Stomach (tissue), 9 donors: ENCODE data around the gene CCDC167. TPM values are rescaled to one million over a fixed set of nuclear protein-coding genes. Genes with fewer than 3 reads are reported as not detected.
A peak's percentile ranks its signal among the peaks of the same experiment; 100 is the strongest.
"Not testable (repeated sequence)": the region's sequence is repeated elsewhere in the genome, so short reads cannot be mapped to it uniquely, and the experiment has no call there.

Source experiments
- DNase-seq, 2 donors: peaks; one replicate each; pipeline versions ENCODE4 v3.0.0 to v3.0.0-alpha.2; 2013 to 2019
- H3K27ac ChIP-seq, 5 donors: fragments of 200-600 bp in 4 of 5; sonication (generic) in 4 of 5; one replicate each; pipeline ENCODE4 v1.5.1; 2013 to 2019; ENCODE audit warnings: mild to moderate bottlenecking in 1 of 5, moderate library complexity in 1 of 5
- H3K27me3 ChIP-seq, 3 donors: fragments of 200-600 bp; sonication (generic); one replicate each; pipeline ENCODE4 v1.5.1; 2017 to 2019; ENCODE audit warnings: mixed run types in 1 of 3
- H3K36me3 ChIP-seq, 4 donors: fragments of 200-600 bp; sonication (generic); 1 replicate in 3 of 4; 2 replicates in 1 of 4; pipeline ENCODE4 v1.5.1; 2016 to 2019
- H3K4me1 ChIP-seq, 4 donors: fragments of 200-600 bp; sonication (generic); one replicate each; pipeline ENCODE4 v1.5.1; 2016 to 2019
- H3K4me3 ChIP-seq, 4 donors: fragments of 200-600 bp; sonication (generic) in 3 of 4; one replicate each; pipeline ENCODE4 v1.5.1; 2016 to 2019; ENCODE audit warnings: mild to moderate bottlenecking in 1 of 4
- H3K9me3 ChIP-seq, 4 donors: fragments of 200-600 bp; sonication (generic); one replicate each; pipeline ENCODE4 v1.5.1; 2016 to 2019
- CTCF ChIP-seq, 7 experiments: fragments of 450-650 bp in 4 of 7; fragments of 200-600 bp in 3 of 7; sonication (generic) in 3 of 7; IDR thresholded peaks; one replicate each; pipeline ENCODE4 v1.5.1; 2016 to 2019; ENCODE audit warnings: antibody characterized with exemption in 7 of 7, control low read depth in 2 of 7, mild to moderate bottlenecking in 1 of 7
- EP300 ChIP-seq: sonication (generic); formaldehyde crosslinking; IDR thresholded peaks from one replicate; pipeline ENCODE4 v1.6.1; 2017; ENCODE audit warnings: antibody characterized with exemption
- POLR2A ChIP-seq, 4 donors: fragments of 450-650 bp; IDR thresholded peaks; one replicate each; pipeline ENCODE4 v1.6.1; 2016; ENCODE audit warnings: antibody characterized with exemption in 4 of 4, control low read depth in 2 of 4, mild to moderate bottlenecking in 1 of 4, moderate library complexity in 1 of 4
- POLR2AphosphoS5 ChIP-seq, 3 donors: sonication (generic); formaldehyde crosslinking; IDR thresholded peaks; one replicate each; pipeline ENCODE4 v1.6.1; 2016; ENCODE audit warnings: antibody characterized with exemption in 3 of 3
- WGBS, 5 donors: extraction: QIAGEN DNeasy Blood & Tissue Kit in 3 of 5; methylation state at CpG; one replicate each; pipeline versions ENCODE4 v1.1.5 to v1.1.7; 2013 to 2018; 5-methylcytosine and 5-hydroxymethylcytosine counted together
- intact Hi-C: fragments of 100-400 bp; cut with DNase I; formaldehyde crosslinking; loops from one replicate; pipeline ENCODE4 v1.15.1; 2023; ENCODE audit warnings: low total_unique reads
- polyA plus RNA-seq, 3 donors: library from polyadenylated mRNA; stranded (reverse); fragments of 200-250 nt; gene quantifications; one replicate each; pipeline ENCODE4 v1.2.3, GENCODE V29; 2013
- total RNA-seq, 5 donors: library from RNA; depleted of rRNA; stranded (reverse); fragments of >200 nt; gene quantifications; one replicate each; pipeline versions ENCODE4 v1.1.0 to v1.2.3, GENCODE V29; 2014 to 2016
- donor health status: healthy with polysubstance abuse.
- donor health status: Bipolar disorder and iron deficiency.
- donor health status: healthy.

The CCDC167 gene
- total and polyA plus RNA-seq, 8 donors, result 4.2 to 47.8 (median 42.5) TPM; not detected in 1

- 61 to 72% (median 69%) methylated on average over 10 of the region's 10 CpGs for WGBS, 5 donors
- Histone ChIP-seq H3K36me3 (no peaks in the 10 kb centered on the region), H3K4me1 (peaks cover 7 to 18% (median 15%) of the 10 kb centered on the region in 4 donors), H3K9me3 (no peaks in the 10 kb centered on the region), H3K27ac (peak overlapping the region in 2 of 5 donors; percentile 31 to 49), H3K4me3 (no peak overlapping the region), H3K27me3 (no peaks in the 10 kb centered on the region)
- intact Hi-C loops, result no loop called here
- no peak for TF ChIP-seq POLR2A (IDR thresholded peaks at IDR 0.05)
- no peak for TF ChIP-seq POLR2AphosphoS5 (IDR thresholded peaks at IDR 0.05)
- no peak for TF ChIP-seq EP300
- DNase-seq, result no peak
These were observed 2.2 kb upstream of the CCDC167 start for GRCh38 chr6:37501632-37502491.

GRCh38 chr6:37500904-37501303, 1.2 kb upstream of the CCDC167 start:
- peaks cover 7 to 18% (median 15%) of the 10 kb centered on the region in 4 donors for H3K4me1 ChIP-seq
- H3K27ac ChIP-seq, H3K4me3 ChIP-seq, H3K9me3 ChIP-seq, H3K27me3 ChIP-seq, H3K36me3 ChIP-seq, DNase-seq, intact Hi-C loops: not testable (repeated sequence)
- 97 to 100% (median 98%) methylated on average over 6 of the region's 6 CpGs for WGBS, 5 donors

- peaks cover 7 to 18% (median 15%) of the 10 kb centered on the region in 4 donors for H3K4me1 ChIP-seq
- intact Hi-C loops, result no loop called here
- H3K27ac ChIP-seq, result peak overlapping the region in 1 of 5 donors; percentile 76
- TF ChIP-seq EP300 (no peak), CTCF (IDR thresholded peaks at IDR 0.05) (no peak), POLR2AphosphoS5 (IDR thresholded peaks at IDR 0.05) (no peak), POLR2A (IDR thresholded peaks at IDR 0.05) (no peak)
- no peaks in the 10 kb centered on the region for H3K36me3 ChIP-seq
- H3K4me3 ChIP-seq, result peak overlapping the region; percentile 69 to 72 (median 70)
- H3K9me3 ChIP-seq, result no peaks in the 10 kb centered on the region
- 69 to 74% (median 72%) methylated on average over 4 of the region's 4 CpGs for WGBS, 5 donors
- no peak for DNase-seq
- H3K27me3 ChIP-seq, result no peaks in the 10 kb centered on the region
These were observed 558 bp upstream of the CCDC167 start for GRCh38 chr6:37500294-37500608.

- Histone ChIP-seq H3K4me1 (peaks cover 11 to 28% (median 19%) of the 10 kb centered on the region in 4 donors), H3K4me3 (no peak overlapping the region), H3K27me3 (no peaks in the 10 kb centered on the region), H3K36me3 (no peaks in the 10 kb centered on the region), H3K27ac (no peak overlapping the region), H3K9me3 (no peaks in the 10 kb centered on the region)
- no peak for DNase-seq
- intact Hi-C loops, result no loop called here
- TF ChIP-seq EP300 (no peak), CTCF (IDR thresholded peaks at IDR 0.05) (no peak), POLR2A (IDR thresholded peaks at IDR 0.05) (no peak), POLR2AphosphoS5 (IDR thresholded peaks at IDR 0.05) (no peak)
- 84 to 93% (median 88%) methylated on average over 13 of the region's 13 CpGs for WGBS, 5 donors
These were observed 2.5 kb downstream of the CCDC167 start for GRCh38 chr6:37496951-37497885.

GRCh38 chr6:37495244-37495934, 4.3 kb downstream of the CCDC167 start:
- no peaks in the 10 kb centered on the region for H3K9me3 ChIP-seq
- intact Hi-C loops, result no loop called here

More at GRCh38 chr6:37495244-37495934, 4.3 kb downstream of the CCDC167 start:
- no peak overlapping the region for H3K4me3 ChIP-seq
- no peaks in the 10 kb centered on the region for H3K27me3 ChIP-seq
- H3K4me1 ChIP-seq, result peaks cover 10 to 45% (median 24%) of the 10 kb centered on the region in 4 donors
- TF ChIP-seq POLR2AphosphoS5 (IDR thresholded peaks at IDR 0.05) (no peak), CTCF (IDR thresholded peaks at IDR 0.05) (no peak), EP300 (no peak), POLR2A (IDR thresholded peaks at IDR 0.05) (no peak)
- no peaks in the 10 kb centered on the region for H3K36me3 ChIP-seq
- DNase-seq, result no peak
- no peak overlapping the region for H3K27ac ChIP-seq
- WGBS, 5 donors, result 79 to 83% (median 81%) methylated on average over 4 of the region's 4 CpGs
